NCI-H1105 treated with DMSO at 0.1 percent for 48 hours (cell line): ENCODE data around the gene MACROH2A1.

ENCODE experiments used
- DNase-seq: peaks from one replicate; lab custom pipeline; 2025; lab: John Stamatoyannopoulos, UW

The MACROH2A1 gene

GRCh38 chr5:135315386-135315785 lies 83.6 kb downstream of the MACROH2A1 start:
- no peak for DNase-seq

- DNase-seq: no peak
These were observed 85.1 kb downstream of the MACROH2A1 start for GRCh38 chr5:135313946-135314345.

GRCh38 chr5:135313405-135313804 lies 85.6 kb downstream of the MACROH2A1 start:
- DNase-seq: no peak

- DNase-seq: no peak
These were observed 86.6 kb downstream of the MACROH2A1 start for GRCh38 chr5:135312255-135312935.

- no peak for DNase-seq
These were observed 88.6 kb downstream of the MACROH2A1 start for GRCh38 chr5:135310328-135310989.

GRCh38 chr5:135309391-135310327 lies 89.4 kb downstream of the MACROH2A1 start:
- no peak for DNase-seq

- DNase-seq: no peak
These were observed 90.3 kb downstream of the MACROH2A1 start for GRCh38 chr5:135308752-135309151.

GRCh38 chr5:135308245-135308644 lies 90.8 kb downstream of the MACROH2A1 start:
- no peak for DNase-seq

- no peak for DNase-seq
These were observed 91.7 kb downstream of the MACROH2A1 start for GRCh38 chr5:135307143-135307903.

- DNase-seq: no peak
These were observed 92.5 kb downstream of the MACROH2A1 start for GRCh38 chr5:135306557-135306956.

GRCh38 chr5:135304352-135305221 lies 94.4 kb downstream of the MACROH2A1 start:
- no peak for DNase-seq

- DNase-seq: no peak
These were observed 95.4 kb downstream of the MACROH2A1 start for GRCh38 chr5:135303582-135304173.

- no peak for DNase-seq
These were observed 101.9 kb downstream of the MACROH2A1 start for GRCh38 chr5:135296900-135297816.

GRCh38 chr5:135295852-135296251 lies 103.2 kb downstream of the MACROH2A1 start:
- DNase-seq: no peak

- DNase-seq: no peak
These were observed 104.2 kb downstream of the MACROH2A1 start for GRCh38 chr5:135294793-135295192.

- DNase-seq: no peak
These were observed 109.4 kb downstream of the MACROH2A1 start for GRCh38 chr5:135289651-135290050.

GRCh38 chr5:135287551-135287950 lies 111.5 kb downstream of the MACROH2A1 start:
- DNase-seq: no peak
